GM12878 (cell line): ENCODE results near the gene ANGEL2. TPM values are rescaled to one million over a fixed set of nuclear protein-coding genes. Genes with fewer than 3 reads are reported as not detected.

ENCODE experiments used
- ATAC-seq: fragments of 200-7000 bp; cut with Tn5 transposase; 3 replicates; pipeline ENCODE4 v1.9.1; 2020; ENCODE audit warnings: mild to moderate bottlenecking, moderate library complexity
- BruUV-seq: library from RNA; stranded (reverse); fragments of 400-500 nt; replicated peaks from 2 replicates; lab custom pipeline; 2021; lab: Mats Ljungman, UMichigan
- CTCF ChIA-PET: fragments of 300-600 bp; sonication (Branson Sonifier 250); formaldehyde crosslinking; extraction: SDS; loops from one replicate; lab custom pipeline; 2021; ENCODE audit warnings: inconsistent platforms; lab: Yijun Ruan, JAX
- POLR2A ChIA-PET: fragments of 350-600 bp; formaldehyde crosslinking; extraction: SDS; loops from one replicate; lab custom pipeline; 2021; ENCODE audit warnings: inconsistent platforms; lab: Charles Lee
- RAD21 ChIA-PET: fragments of 300-600 bp; sonication (Branson Sonifier 250); formaldehyde crosslinking; loops from one replicate; lab custom pipeline; 2023; ENCODE audit warnings: antibody characterized with exemption; ENCODE audit not compliant: unreplicated experiment; lab: Charles Lee
- SMC1A ChIA-PET: fragments of 300-600 bp; sonication (Branson Sonifier 250); formaldehyde crosslinking; loops from one replicate; lab custom pipeline; 2023; ENCODE audit not compliant: unreplicated experiment, uncharacterized antibody; lab: Charles Lee
- DNase-seq: peaks from one replicate; pipeline ENCODE4 v3.0.0-alpha.2; 2011; ENCODE audit warnings: low read depth, low spot score
- FAIRE-seq: peaks from 3 replicates; lab custom pipeline; 2011; peaks lifted over from hg19 to GRCh38; lab: Jason Lieb, UNC
- H2AFZ ChIP-seq: 2 replicates; pipeline ENCODE4 v1.6.0; 2011; ENCODE audit warnings: low read depth, low read length, control low read depth; ENCODE audit not compliant: control insufficient read depth
- H3K27ac ChIP-seq: 2 replicates; pipeline ENCODE4 v1.5.1; 2011; ENCODE audit warnings: control low read depth; ENCODE audit not compliant: control insufficient read depth, insufficient read depth
- H3K27me3 ChIP-seq, 2 experiments: replicated peaks in 1 of 2; 2 replicates each; pipeline versions ENCODE4 v1.6.0 to v1.6.1; 2011; ENCODE audit warnings: low read length in 1 of 2; ENCODE audit not compliant: control insufficient read depth in 2 of 2, insufficient read depth in 2 of 2
- H3K36me3 ChIP-seq, 2 experiments: 2 replicates each; pipeline ENCODE4 v1.5.1; 2011; ENCODE audit warnings: low read length in 1 of 2; ENCODE audit not compliant: control insufficient read depth in 2 of 2, insufficient read depth in 2 of 2
- H3K4me1 ChIP-seq: 2 replicates; pipeline ENCODE4 v1.6.1; 2011; ENCODE audit warnings: mild to moderate bottlenecking, low read length, moderate library complexity, mixed read lengths; ENCODE audit not compliant: control insufficient read depth, insufficient read depth
- H3K4me2 ChIP-seq: 2 replicates; pipeline ENCODE4 v1.6.0; 2011; ENCODE audit warnings: control low read depth; ENCODE audit not compliant: control insufficient read depth, insufficient read depth
- H3K4me3 ChIP-seq: fragments of 200-600 bp; sonication (generic); 2 replicates; pipeline ENCODE4 v1.5.1; 2016
- H3K79me2 ChIP-seq: 2 replicates; pipeline ENCODE4 v1.6.0; 2011; ENCODE audit warnings: low read length; ENCODE audit not compliant: control insufficient read depth, insufficient read depth
- H3K9ac ChIP-seq: 2 replicates; pipeline ENCODE4 v1.8.0; 2011; ENCODE audit warnings: low read length, control low read depth, mixed read lengths; ENCODE audit not compliant: control insufficient read depth, insufficient read depth
- H3K9me3 ChIP-seq: replicated peaks from 3 replicates; pipeline ENCODE4 v1.5.1; 2011; ENCODE audit warnings: mild to moderate bottlenecking, low read length; ENCODE audit not compliant: control insufficient read depth, insufficient read depth
- H4K20me1 ChIP-seq: 2 replicates; pipeline ENCODE4 v1.6.0; 2011; ENCODE audit not compliant: control insufficient read depth, insufficient read depth
- ASH2L ChIP-seq: fragments of 300-600, 200-600 bp; sonication (generic); IDR thresholded peaks from 2 replicates; pipeline ENCODE4 v1.6.1; 2017; ENCODE audit warnings: low read depth, mild to moderate bottlenecking, borderline replicate concordance
- ATF7 ChIP-seq: fragments of 450-650 bp; IDR thresholded peaks from 2 replicates; pipeline ENCODE4 v1.6.1; 2016; ENCODE audit warnings: low read depth, mild to moderate bottlenecking
- BCL11A ChIP-seq: IDR thresholded peaks from 2 replicates; pipeline ENCODE4 v1.6.1; 2011; ENCODE audit warnings: low read depth, low read length
- CHD1 ChIP-seq: IDR thresholded peaks from 2 replicates; pipeline ENCODE4 v1.6.1; 2012; ENCODE audit warnings: low read depth, low read length, improper control_type of control experiment
- EP300 ChIP-seq, 2 experiments: fragments of 150-350 bp in 1 of 2; IDR thresholded peaks; 2 replicates each; pipeline ENCODE4 v1.6.1; 2011 to 2012; ENCODE audit warnings: low read depth in 2 of 2, low read length in 2 of 2, borderline replicate concordance in 1 of 2, improper control_type of control experiment in 1 of 2, inconsistent platforms in 1 of 2; ENCODE audit not compliant: control insufficient read depth in 1 of 2
- GATAD2B ChIP-seq: fragments of 450-650 bp; conservative IDR thresholded peaks from 2 replicates; pipeline ENCODE4 v1.6.1; 2017; ENCODE audit warnings: low read depth, mild to moderate bottlenecking, moderate library complexity
- HDAC2 ChIP-seq: fragments of 200-600 bp; sonication (generic); IDR thresholded peaks from 2 replicates; pipeline ENCODE4 v1.6.1; 2017
- IKZF1 ChIP-seq: fragments of 450-650 bp; conservative IDR thresholded peaks from 2 replicates; pipeline ENCODE4 v1.6.1; 2017; ENCODE audit warnings: antibody characterized with exemption, mild to moderate bottlenecking
- NR2F1 ChIP-seq: fragments of 450-650 bp; conservative IDR thresholded peaks from 2 replicates; pipeline ENCODE4 v1.6.1; 2017; ENCODE audit warnings: mild to moderate bottlenecking
- RELA ChIP-seq: fragments of 450-650 bp; IDR thresholded peaks from 2 replicates; pipeline ENCODE4 v1.8.0; 2014; ENCODE audit warnings: borderline replicate concordance; ENCODE audit not compliant: partially characterized antibody
- RFX5 ChIP-seq: IDR thresholded peaks from 2 replicates; pipeline ENCODE4 v1.6.1; 2011; ENCODE audit warnings: low read depth, low read length, improper control_type of control experiment
- ZNF24 ChIP-seq: fragments of 450-650 bp; IDR thresholded peaks from 2 replicates; pipeline ENCODE4 v1.6.1; 2017; ENCODE audit warnings: antibody characterized with exemption, mild to moderate bottlenecking
- ZNF274 ChIP-seq: IDR thresholded peaks from one replicate; pipeline ENCODE4 v1.8.0; 2011; ENCODE audit not compliant: insufficient read length, insufficient read depth
- ZSCAN29 ChIP-seq: fragments of 450-650 bp; IDR thresholded peaks from 2 replicates; pipeline ENCODE4 v1.6.1; 2017; ENCODE audit warnings: mild to moderate bottlenecking, moderate library complexity
- WGBS: methylation state at CpG from one replicate; pipeline ENCODE4 v1.1.6; 2016; ENCODE audit warnings: low lambda C conversion rate; ENCODE audit not compliant: insufficient replicate concordance, insufficient coverage; ENCODE audit errors: missing lambda C conversion rate; 5-methylcytosine and 5-hydroxymethylcytosine counted together
- in situ Hi-C: fragments of 300-500 bp; cut with MboI; formaldehyde crosslinking; loops from 9 replicates; pipeline ENCODE4 v1.14.3; 2018; ENCODE audit warnings: mixed read lengths
- intact Hi-C: fragments of 100-400 bp; cut with micrococcal nuclease; formaldehyde crosslinking; loops from one replicate; pipeline ENCODE4 v1.14.2; 2022; ENCODE audit not compliant: unreplicated experiment
- polyA plus RNA-seq, 11 experiments: library from polyadenylated mRNA; depleted of rRNA in 4 of 11; unstranded in 6 of 11; stranded (reverse) in 5 of 11; fragments of >200 nt; fragmentation: Nextera tagmentation in 4 of 11; fragmentation: Illumina TruSeq in 1 of 11; extraction: Ambion mirVana in 4 of 11; extraction: Trizol in 1 of 11; gene quantifications; 1 replicate in 1 of 11; 2 replicates in 10 of 11; pipeline versions ENCODE4 v1.2.1 to v1.2.3, GENCODE V29; 2011 to 2016; ENCODE audit warnings: inconsistent platforms in 2 of 11, missing spikeins in 2 of 11, low read depth in 1 of 11
- total RNA-seq, 4 experiments: library from RNA; depleted of rRNA in 3 of 4; stranded (reverse); fragments of >200 nt in 3 of 4; fragmentation: Illumina TruSeq in 1 of 4; extraction: Trizol in 1 of 4; gene quantifications; 2 replicates each; pipeline versions ENCODE4 v1.2.1 to v1.2.3, GENCODE V29; 2013 to 2021
- TF ChIP-seq, protein P1 (sequence below): IDR thresholded peaks from 2 replicates; pipeline ENCODE4 v1.6.1; 2011; ENCODE audit warnings: low read depth, mild to moderate bottlenecking, low read length, moderate library complexity, borderline replicate concordance; ENCODE audit errors: extremely low read depth
- TF ChIP-seq, protein P2 (sequence below): IDR thresholded peaks from 2 replicates; pipeline ENCODE4 v1.6.1; 2011; ENCODE audit warnings: borderline replicate concordance, low read depth, mild to moderate bottlenecking, moderate library complexity, mixed read lengths, low read length; ENCODE audit not compliant: insufficient read depth; ENCODE audit errors: extremely low read length
- TF ChIP-seq, protein P3 (sequence below): IDR thresholded peaks from 2 replicates; pipeline ENCODE4 v1.6.1; 2012; ENCODE audit warnings: low read depth, low read length, improper control_type of control experiment
- TF ChIP-seq, protein P4 (sequence below): fragments of 450-650 bp; IDR thresholded peaks from 2 replicates; pipeline ENCODE4 v1.6.1; 2016; ENCODE audit warnings: mild to moderate bottlenecking

The ANGEL2 gene
- total and polyA plus RNA-seq, 10 of the 15 experiments (the other 5 are each of a cell fraction or from before 2014, with no cell fraction given), result 6.3 to 53.9 (median 30.7) TPM

DNA sequence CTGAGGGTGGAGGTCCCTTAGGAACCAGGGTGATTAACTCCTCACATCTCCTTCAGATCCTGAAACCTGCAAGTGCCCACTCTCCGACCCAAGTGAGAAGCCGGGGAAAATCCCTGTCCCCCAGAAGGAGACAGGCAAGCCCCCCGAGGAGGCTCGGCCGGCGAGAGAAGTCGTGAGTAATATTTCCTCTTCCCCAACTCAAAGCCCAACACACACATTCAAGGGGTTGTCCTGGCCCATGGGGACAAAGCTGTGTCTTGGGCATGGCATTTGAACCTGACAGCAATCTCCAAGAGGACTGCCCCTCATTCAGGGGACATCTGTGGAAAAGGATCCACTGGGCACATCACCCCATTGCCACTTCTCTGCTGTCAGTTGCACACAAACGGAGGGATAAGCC is 41.8 kb downstream of the ANGEL2 start:
- RAD21 ChIA-PET, result no interaction called here
- Histone ChIP-seq H3K27ac (no peak overlapping the region), H3K4me1 (peaks cover 21% of the 10 kb centered on the region), H3K9ac (no peak overlapping the region), H3K27me3 (no peaks in the 10 kb centered on the region), H2AFZ (no peak overlapping the region), H3K79me2 (peaks cover 4% of the 10 kb centered on the region; the same call in 1 of the 2 replicates), H3K9me3 (no peaks in the 10 kb centered on the region), H4K20me1 (no peaks in the 10 kb centered on the region), H3K4me3 (no peak overlapping the region), H3K4me2 (no peak overlapping the region), H3K36me3 (peaks cover 18 to 24% of the 10 kb centered on the region in 2 experiments)
- no peak for FAIRE-seq
- intact Hi-C loops (no loop called here), in situ Hi-C loops (no loop called here)
- SMC1A ChIA-PET, result interaction anchor here (0.5 to 1.9 kb wide), 3 partner anchors 9 to 110 kb away, joined by 3 to 8 read pairs (median 3); no protein-coding TSS in a partner anchor
- no TSS peak for BruUV-seq
- no peak for ATAC-seq
- WGBS, result 98% methylated on average over 8 of the region's 8 CpGs
- no peak for DNase-seq
- no peak for TF ChIP-seq ATF7
- no peak for TF ChIP-seq RFX5
- TF ChIP-seq NR2F1, result no peak
- no peak for TF ChIP-seq BCL11A
- TF ChIP-seq EP300 (IDR thresholded peaks at IDR 0.05; ENCODE audit: borderline replicate concordance in 1 of 2, control insufficient read depth in 1 of 2, low read depth in 2 of 2, low read length in 2 of 2), result no peak
- TF ChIP-seq, protein P1, sequence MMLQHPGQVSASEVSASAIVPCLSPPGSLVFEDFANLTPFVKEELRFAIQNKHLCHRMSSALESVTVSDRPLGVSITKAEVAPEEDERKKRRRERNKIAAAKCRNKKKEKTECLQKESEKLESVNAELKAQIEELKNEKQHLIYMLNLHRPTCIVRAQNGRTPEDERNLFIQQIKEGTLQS, result no peak
- TF ChIP-seq ZNF24, result no peak
- TF ChIP-seq RELA, result no peak
- no peak for TF ChIP-seq ZSCAN29
- TF ChIP-seq CHD1, result no peak
- TF ChIP-seq, protein P2, sequence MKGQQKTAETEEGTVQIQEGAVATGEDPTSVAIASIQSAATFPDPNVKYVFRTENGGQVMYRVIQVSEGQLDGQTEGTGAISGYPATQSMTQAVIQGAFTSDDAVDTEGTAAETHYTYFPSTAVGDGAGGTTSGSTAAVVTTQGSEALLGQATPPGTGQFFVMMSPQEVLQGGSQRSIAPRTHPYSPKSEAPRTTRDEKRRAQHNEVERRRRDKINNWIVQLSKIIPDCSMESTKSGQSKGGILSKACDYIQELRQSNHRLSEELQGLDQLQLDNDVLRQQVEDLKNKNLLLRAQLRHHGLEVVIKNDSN, result no peak
- no peak for TF ChIP-seq ASH2L
- no peak for TF ChIP-seq GATAD2B
- no peak for TF ChIP-seq IKZF1
- TF ChIP-seq, protein P3, sequence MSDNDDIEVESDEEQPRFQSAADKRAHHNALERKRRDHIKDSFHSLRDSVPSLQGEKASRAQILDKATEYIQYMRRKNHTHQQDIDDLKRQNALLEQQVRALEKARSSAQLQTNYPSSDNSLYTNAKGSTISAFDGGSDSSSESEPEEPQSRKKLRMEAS, result no peak
- TF ChIP-seq, protein P4, sequence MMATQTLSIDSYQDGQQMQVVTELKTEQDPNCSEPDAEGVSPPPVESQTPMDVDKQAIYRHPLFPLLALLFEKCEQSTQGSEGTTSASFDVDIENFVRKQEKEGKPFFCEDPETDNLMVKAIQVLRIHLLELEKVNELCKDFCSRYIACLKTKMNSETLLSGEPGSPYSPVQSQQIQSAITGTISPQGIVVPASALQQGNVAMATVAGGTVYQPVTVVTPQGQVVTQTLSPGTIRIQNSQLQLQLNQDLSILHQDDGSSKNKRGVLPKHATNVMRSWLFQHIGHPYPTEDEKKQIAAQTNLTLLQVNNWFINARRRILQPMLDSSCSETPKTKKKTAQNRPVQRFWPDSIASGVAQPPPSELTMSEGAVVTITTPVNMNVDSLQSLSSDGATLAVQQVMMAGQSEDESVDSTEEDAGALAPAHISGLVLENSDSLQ, result no peak
- TF ChIP-seq HDAC2, result no peak
- TF ChIP-seq ZNF274, result no peak
- CTCF ChIA-PET, result no interaction called here
- POLR2A ChIA-PET, result no interaction called here
